Duodenal mucosa (tissue), 2 donors: ENCODE measurements around the gene EIF4G2.

Experiments used
- H3K27ac ChIP-seq: one replicate; pipeline ENCODE4 v1.7.0; 2013; ENCODE audit warnings: low read depth, low read length
- H3K27me3 ChIP-seq, 2 donors: one replicate each; pipeline ENCODE4 v1.7.0; 2013; ENCODE audit warnings: low read length in 2 of 2, control low read depth in 1 of 2; ENCODE audit not compliant: insufficient read depth in 2 of 2, control insufficient read depth in 1 of 2
- H3K36me3 ChIP-seq, 2 donors: one replicate each; pipeline ENCODE4 v1.7.0; 2013; ENCODE audit warnings: low read length in 2 of 2, control low read depth in 1 of 2; ENCODE audit not compliant: insufficient read depth in 2 of 2, control insufficient read depth in 1 of 2
- H3K4me1 ChIP-seq, 2 donors: one replicate each; pipeline ENCODE4 v1.7.0; 2013; ENCODE audit warnings: low read length in 2 of 2, control low read depth in 1 of 2; ENCODE audit not compliant: insufficient read depth in 2 of 2, control insufficient read depth in 1 of 2
- H3K4me3 ChIP-seq, 2 donors: one replicate each; pipeline ENCODE4 v1.7.0; 2013; ENCODE audit warnings: low read length in 2 of 2, low read depth in 1 of 2
- H3K9ac ChIP-seq, 2 donors: one replicate each; pipeline ENCODE4 v1.7.0; 2013; ENCODE audit warnings: low read length in 2 of 2, low read depth in 1 of 2
- H3K9me3 ChIP-seq, 2 donors: one replicate each; pipeline ENCODE4 v1.7.0; 2013; ENCODE audit warnings: low read length in 2 of 2, control low read depth in 1 of 2; ENCODE audit not compliant: control insufficient read depth in 1 of 2

Gene EIF4G2

GRCh38 chr11:10796191-10796590 lies 12.5 kb downstream of the EIF4G2 start:
- Histone ChIP-seq H3K9me3 (no peaks in the 10 kb centered on the region), H3K27ac (no peak overlapping the region), H3K27me3 (no peaks in the 10 kb centered on the region), H3K36me3 (peaks cover 47 to 52% of the 10 kb centered on the region in 2 donors), H3K9ac (no peak overlapping the region), H3K4me3 (no peak overlapping the region), H3K4me1 (peaks cover 0 to 8% of the 10 kb centered on the region in 2 donors)

GRCh38 chr11:10793470-10794255 lies 15.1 kb downstream of the EIF4G2 start:
- peaks cover 24 to 27% of the 10 kb centered on the region in 2 donors for H3K36me3 ChIP-seq
- no peak overlapping the region for H3K9ac ChIP-seq
- no peaks in the 10 kb centered on the region for H3K27me3 ChIP-seq
- H3K27ac ChIP-seq, result no peak overlapping the region
- H3K4me1 ChIP-seq, result peaks cover 0 to 8% of the 10 kb centered on the region in 2 donors
- no peaks in the 10 kb centered on the region for H3K9me3 ChIP-seq
- no peak overlapping the region for H3K4me3 ChIP-seq

GRCh38 chr11:10792385-10793068 lies 16.2 kb downstream of the EIF4G2 start:
- peak overlapping the region in 1 of 2 donors; percentile 37 for H3K4me3 ChIP-seq

GRCh38 chr11:10786451-10786850 lies 22.3 kb downstream of the EIF4G2 start:
- Histone ChIP-seq H3K9ac (no peak overlapping the region), H3K4me1 (no peaks in the 10 kb centered on the region), H3K9me3 (no peaks in the 10 kb centered on the region), H3K27me3 (no peaks in the 10 kb centered on the region), H3K27ac (no peak overlapping the region), H3K36me3 (no peaks in the 10 kb centered on the region), H3K4me3 (no peak overlapping the region)

More at GRCh38 chr11:10792385-10793068, 16.2 kb downstream of the EIF4G2 start:
- Histone ChIP-seq H3K9ac (peak overlapping the region in 1 of 2 donors; percentile 8), H3K36me3 (peaks cover 15 to 16% of the 10 kb centered on the region in 2 donors), H3K27ac (no peak overlapping the region), H3K27me3 (no peaks in the 10 kb centered on the region), H3K9me3 (no peaks in the 10 kb centered on the region), H3K4me1 (peaks cover 0 to 8% of the 10 kb centered on the region in 2 donors)

DNA sequence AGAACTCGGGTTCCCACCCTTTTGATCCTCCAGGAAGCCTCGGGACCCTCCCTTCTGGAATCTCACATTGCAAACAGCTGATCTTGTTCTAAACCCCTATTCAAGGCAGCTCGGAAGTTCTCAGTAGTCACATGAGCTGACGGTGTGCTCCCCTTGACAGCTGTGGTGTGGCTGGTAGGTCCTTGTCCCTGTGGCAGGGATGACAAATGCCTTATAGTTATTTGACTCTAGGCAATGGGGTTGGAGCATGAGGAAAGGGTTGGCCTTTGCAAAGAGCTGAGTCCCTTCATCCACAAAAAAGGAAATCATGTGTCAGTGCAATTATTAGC lies 23.6 kb downstream of the EIF4G2 start:
- Histone ChIP-seq H3K4me1 (no peaks in the 10 kb centered on the region), H3K27me3 (no peaks in the 10 kb centered on the region), H3K4me3 (no peak overlapping the region), H3K27ac (no peak overlapping the region), H3K9me3 (no peaks in the 10 kb centered on the region), H3K36me3 (peaks cover 0 to under 1% of the 10 kb centered on the region in 2 donors), H3K9ac (no peak overlapping the region)

- Histone ChIP-seq H3K27ac (no peak overlapping the region), H3K9me3 (no peaks in the 10 kb centered on the region), H3K36me3 (peaks cover 0 to 3% of the 10 kb centered on the region in 2 donors), H3K9ac (no peak overlapping the region), H3K4me1 (no peaks in the 10 kb centered on the region), H3K4me3 (no peak overlapping the region), H3K27me3 (no peaks in the 10 kb centered on the region)
These were observed 24.2 kb downstream of the EIF4G2 start for GRCh38 chr11:10784232-10785145.

DNA sequence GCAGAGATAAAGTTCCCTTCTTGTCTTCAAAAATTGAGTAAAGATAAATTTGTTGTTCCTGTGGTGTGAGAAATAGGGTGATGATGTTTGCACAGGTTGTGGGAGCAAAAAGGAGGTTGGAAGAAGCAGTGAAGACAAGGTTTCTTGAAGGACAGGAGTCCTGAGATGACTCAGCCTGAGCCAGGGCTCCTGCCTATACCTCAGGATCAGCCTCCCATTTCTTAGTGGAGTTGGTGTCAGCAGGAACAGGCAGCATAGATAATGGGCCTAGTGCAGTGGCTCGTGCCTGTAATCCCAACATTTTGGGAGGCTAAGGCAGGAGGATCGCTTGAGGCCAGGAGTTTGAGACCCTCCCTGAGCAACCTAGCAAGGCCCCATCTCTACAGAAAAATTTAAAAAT lies 28.7 kb downstream of the EIF4G2 start:
- Histone ChIP-seq H3K9ac (no peak overlapping the region), H3K4me1 (no peaks in the 10 kb centered on the region), H3K27me3 (no peaks in the 10 kb centered on the region), H3K36me3 (peaks cover 7 to 34% of the 10 kb centered on the region in 2 donors), H3K4me3 (no peak overlapping the region), H3K27ac (no peak overlapping the region), H3K9me3 (no peaks in the 10 kb centered on the region)

GRCh38 chr11:10779086-10779485 lies 29.6 kb downstream of the EIF4G2 start:
- H3K4me1 ChIP-seq, result no peaks in the 10 kb centered on the region
- no peaks in the 10 kb centered on the region for H3K9me3 ChIP-seq
- H3K9ac ChIP-seq, result no peak overlapping the region
- H3K4me3 ChIP-seq, result no peak overlapping the region
- H3K27ac ChIP-seq, result no peak overlapping the region
- H3K27me3 ChIP-seq, result no peaks in the 10 kb centered on the region
- peaks cover 16 to 44% of the 10 kb centered on the region in 2 donors for H3K36me3 ChIP-seq

DNA sequence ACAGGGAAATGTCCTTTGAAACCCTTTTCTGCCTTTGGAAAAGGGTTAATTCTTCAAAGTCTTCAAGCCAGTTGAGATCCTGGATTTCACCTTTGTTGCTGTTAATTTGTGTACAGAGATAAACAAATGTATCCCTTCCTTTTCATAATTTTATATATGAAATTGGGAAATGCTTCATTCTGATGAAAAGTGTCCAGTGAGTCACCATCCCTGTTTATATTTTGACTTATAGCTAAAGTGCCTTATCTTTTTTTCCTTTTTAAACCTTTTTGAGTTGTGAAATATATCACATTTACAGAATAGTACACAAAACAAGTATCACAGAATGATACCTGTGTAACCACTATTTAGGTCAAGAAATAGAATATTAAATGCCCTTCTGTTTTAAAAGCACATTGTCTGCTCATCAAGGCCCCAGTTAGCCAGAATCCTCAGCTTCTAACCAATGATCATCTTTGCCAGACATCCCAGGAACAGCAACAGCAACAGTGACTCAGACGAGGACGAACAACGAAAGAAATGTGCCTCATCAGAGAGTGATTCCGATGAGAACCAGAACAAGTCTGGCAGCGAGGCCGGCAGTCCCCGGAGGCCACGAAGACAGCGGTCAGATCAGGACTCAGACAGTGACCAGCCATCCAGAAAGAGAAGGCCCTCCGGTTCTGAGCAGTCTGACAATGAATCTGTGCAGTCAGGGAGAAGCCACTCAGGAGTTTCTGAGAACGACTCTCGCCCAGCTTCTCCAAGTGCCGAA lies 30.3 kb downstream of the EIF4G2 start:
- no peak overlapping the region for H3K9ac ChIP-seq
- no peak overlapping the region for H3K27ac ChIP-seq

More for the DNA sequence above, 30.3 kb downstream of the EIF4G2 start:
- Histone ChIP-seq H3K4me1 (no peaks in the 10 kb centered on the region), H3K36me3 (peaks cover 23 to 51% of the 10 kb centered on the region in 2 donors), H3K4me3 (no peak overlapping the region), H3K27me3 (no peaks in the 10 kb centered on the region), H3K9me3 (no peaks in the 10 kb centered on the region)
